Ectodermal cell (in vitro differentiated cells): ENCODE measurements around the gene PRSS27.
"Not testable (repeated sequence)": the region's sequence is repeated elsewhere in the genome, so short reads cannot be mapped to it uniquely, and the experiment has no call there.

Experiments
- H3K27ac ChIP-seq: 2 replicates; pipeline ENCODE4 v1.7.0; 2013; ENCODE audit warnings: mild to moderate bottlenecking, low read depth, low read length; ENCODE audit not compliant: insufficient read depth, poor library complexity, severe bottlenecking
- H3K27me3 ChIP-seq: 2 replicates; pipeline ENCODE4 v1.7.0; 2013; ENCODE audit warnings: mild to moderate bottlenecking, low read length; ENCODE audit not compliant: insufficient read depth, control insufficient read depth, poor library complexity, severe bottlenecking
- H3K36me3 ChIP-seq: one replicate; pipeline ENCODE4 v1.7.0; 2013; ENCODE audit warnings: low read length; ENCODE audit not compliant: control insufficient read depth, insufficient read depth
- H3K4me1 ChIP-seq: one replicate; pipeline ENCODE4 v1.7.0; 2013; ENCODE audit warnings: low read length; ENCODE audit not compliant: control insufficient read depth, insufficient read depth
- H3K4me3 ChIP-seq: 2 replicates; pipeline ENCODE4 v1.7.0; 2013; ENCODE audit warnings: low read depth, low read length, control low read depth; ENCODE audit not compliant: insufficient read depth
- H3K9me3 ChIP-seq: 2 replicates; pipeline ENCODE4 v1.7.0; 2013; ENCODE audit warnings: mild to moderate bottlenecking, low read length, moderate library complexity; ENCODE audit not compliant: control insufficient read depth
- WGBS, 2 experiments: methylation state at CpG; one replicate each; pipeline ENCODE4 v1.1.7; 2013; ENCODE audit warnings: missing lambda C conversion rate in 2 of 2; 5-methylcytosine and 5-hydroxymethylcytosine counted together

The PRSS27 gene

DNA sequence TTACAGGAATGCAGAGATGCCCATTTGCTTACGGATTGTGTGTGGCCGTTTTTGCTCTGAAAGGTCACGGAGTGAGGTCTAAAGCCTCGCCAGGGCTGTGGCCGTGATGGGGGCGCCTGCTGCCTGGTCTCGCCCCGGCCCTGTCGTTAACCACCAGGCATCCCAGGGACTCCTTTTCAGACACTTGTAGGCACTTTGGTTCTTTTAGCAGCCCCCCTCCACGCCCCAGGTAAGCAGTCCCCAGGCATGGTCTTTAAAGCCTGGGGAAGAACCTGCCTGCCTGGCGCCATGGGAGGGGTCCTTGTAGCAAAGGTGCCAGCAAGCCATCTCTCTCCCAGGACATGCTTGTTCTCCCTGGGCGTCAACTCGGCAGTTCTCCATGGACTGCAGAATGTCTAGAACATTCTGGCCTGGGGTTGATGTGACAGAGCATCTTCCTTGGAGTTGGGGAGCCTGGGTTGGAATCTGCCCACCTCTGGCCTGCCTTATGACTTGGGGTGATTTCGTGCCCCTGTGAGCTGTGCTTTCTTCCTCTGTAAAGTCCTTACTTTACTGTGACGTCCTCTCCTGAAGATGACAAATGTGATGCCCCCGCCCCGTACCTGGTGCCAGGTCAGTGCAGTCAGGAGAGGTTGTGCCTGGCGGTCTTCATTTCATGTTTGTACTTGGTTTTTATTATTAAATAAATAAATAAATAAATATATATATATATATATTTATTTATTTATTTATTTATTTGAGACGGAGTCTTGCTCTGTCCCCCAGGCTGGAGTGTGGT is 32.3 kb downstream of the PRSS27 start:
- H3K4me3 ChIP-seq, result no peak overlapping the region
- H3K36me3 ChIP-seq, result no peaks in the 10 kb centered on the region
- H3K9me3 ChIP-seq, result no peaks in the 10 kb centered on the region
- H3K27me3 ChIP-seq, result no peaks in the 10 kb centered on the region
- H3K4me1 ChIP-seq, result peaks cover 5% of the 10 kb centered on the region
- no peak overlapping the region for H3K27ac ChIP-seq
- WGBS, 2 experiments, result 94 to 95% methylated on average over 17 to 18 of the region's 19 CpGs

DNA sequence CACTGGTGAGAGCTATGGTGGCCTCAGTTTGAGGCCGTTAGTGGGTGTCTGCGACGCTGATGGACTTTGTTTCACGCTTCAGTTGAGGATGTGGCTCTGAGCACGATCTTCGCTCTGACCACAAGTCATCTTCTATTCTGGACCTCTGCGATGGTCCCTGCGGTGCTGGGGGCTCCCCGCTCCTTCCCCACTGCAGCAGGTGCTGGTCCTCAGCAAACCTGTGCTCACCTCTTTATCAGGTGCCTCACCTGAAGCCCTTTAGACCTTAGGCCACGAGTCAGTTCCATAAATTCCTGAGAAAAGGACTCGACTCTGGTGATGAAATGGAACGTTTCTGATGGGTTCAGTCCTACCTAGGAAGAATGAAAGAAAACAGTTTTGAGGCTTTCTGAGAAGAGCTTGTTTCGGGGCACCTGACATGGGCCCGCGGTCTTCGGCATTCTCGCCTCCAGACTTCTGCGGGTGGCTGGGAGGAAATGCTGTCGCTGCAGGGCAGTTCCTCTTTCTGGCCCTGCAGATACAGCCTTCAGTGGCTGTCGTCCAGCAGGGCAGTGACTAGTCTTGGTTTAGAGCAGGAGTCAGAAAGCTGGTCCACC is 33.0 kb downstream of the PRSS27 start:
- Histone ChIP-seq H3K36me3 (no peaks in the 10 kb centered on the region), H3K27ac (no peak overlapping the region), H3K27me3 (no peaks in the 10 kb centered on the region), H3K4me3 (no peak overlapping the region), H3K9me3 (no peaks in the 10 kb centered on the region), H3K4me1 (no peaks in the 10 kb centered on the region)
- 94 to 95% methylated on average over 20 of the region's 20 CpGs for WGBS, 2 experiments

DNA sequence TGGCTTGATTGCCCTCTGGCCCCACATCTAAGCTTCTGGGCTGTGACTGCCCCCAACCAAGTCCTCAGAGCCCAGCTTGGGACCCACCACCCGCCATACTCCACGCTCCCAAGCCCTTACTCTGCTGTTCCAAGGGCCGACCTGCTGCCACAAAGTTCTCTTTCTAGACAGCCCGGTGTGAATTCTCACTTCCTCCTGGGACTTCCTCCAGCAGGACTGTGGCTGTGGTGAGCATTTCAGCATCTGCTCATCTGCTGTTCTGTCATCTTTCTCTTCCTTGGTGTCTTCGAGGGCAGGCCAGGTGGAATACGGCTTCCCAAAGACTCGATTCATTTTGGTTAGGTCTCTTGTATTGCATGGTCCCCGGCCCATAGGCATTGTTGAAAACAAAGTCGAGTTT is 33.9 kb downstream of the PRSS27 start:
- no CpG with 5 or more reads among the region's 9 CpGs for WGBS, 2 experiments
- H3K27ac ChIP-seq, H3K36me3 ChIP-seq, H3K4me3 ChIP-seq, H3K4me1 ChIP-seq, H3K27me3 ChIP-seq, H3K9me3 ChIP-seq: not testable (repeated sequence)

DNA sequence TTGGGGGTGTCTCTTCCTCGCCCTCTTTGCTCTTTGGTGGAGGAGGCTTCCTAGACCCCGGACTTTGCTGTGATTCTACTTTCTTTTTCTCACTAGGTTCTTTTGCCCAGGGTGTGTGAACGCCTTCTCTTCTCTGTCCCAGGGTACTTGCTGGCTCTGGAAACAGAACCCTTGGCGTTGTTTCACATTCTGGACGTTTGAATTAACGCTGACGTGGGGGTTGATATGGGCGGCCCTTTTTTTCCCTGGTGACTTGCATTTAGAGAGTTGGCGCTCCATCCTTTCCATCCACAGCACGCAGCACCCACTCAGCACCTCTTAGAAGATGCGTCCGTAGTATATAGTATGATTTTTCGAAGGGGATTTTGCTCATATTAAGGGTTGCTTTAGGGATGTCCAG is 37.0 kb downstream of the PRSS27 start:
- H3K4me3 ChIP-seq, result peak overlapping the region; percentile 99
- 3 to 13% methylated on average over 7 to 13 of the region's 13 CpGs for WGBS, 2 experiments
- not testable (repeated sequence) for H3K27me3 ChIP-seq, H3K27ac ChIP-seq, H3K36me3 ChIP-seq, H3K9me3 ChIP-seq, H3K4me1 ChIP-seq

DNA sequence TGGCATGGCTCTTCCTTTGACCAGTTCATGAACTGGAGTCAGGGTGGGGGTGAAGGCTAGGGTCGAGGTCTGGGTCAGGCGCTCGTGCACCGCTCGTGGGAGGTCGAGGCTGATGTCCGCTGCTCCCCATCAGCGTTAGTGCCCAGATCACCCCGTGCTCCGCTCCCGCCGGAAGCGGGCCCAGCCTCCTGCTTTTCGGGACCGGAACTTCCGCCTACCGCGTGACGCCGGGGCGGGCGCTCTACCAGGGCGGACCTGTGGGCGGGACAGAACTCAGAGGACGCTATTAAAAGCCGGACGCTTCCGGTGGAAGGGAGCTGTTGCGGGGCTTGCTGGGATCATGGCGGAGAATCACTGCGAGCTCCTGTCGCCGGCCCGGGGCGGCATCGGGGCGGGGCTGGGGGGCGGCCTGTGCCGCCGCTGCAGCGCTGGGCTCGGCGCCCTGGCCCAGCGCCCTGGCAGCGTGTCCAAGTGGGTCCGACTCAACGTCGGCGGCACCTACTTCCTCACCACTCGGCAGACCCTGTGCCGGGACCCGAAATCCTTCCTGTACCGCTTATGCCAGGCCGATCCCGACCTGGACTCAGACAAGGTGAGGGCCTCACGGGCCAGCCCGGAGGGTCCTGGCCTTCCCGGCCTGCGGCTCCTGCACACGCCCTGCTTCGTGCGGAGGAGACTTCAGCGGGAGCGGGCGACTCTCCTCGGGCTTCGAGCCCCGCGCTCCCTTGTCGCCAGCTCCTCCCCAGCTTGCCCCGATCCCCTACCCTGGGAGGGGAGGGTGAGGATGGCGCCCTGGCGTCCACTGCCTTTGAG is 37.6 kb downstream of the PRSS27 start, which contains the start of gene KCTD5:
KCTD5 (plus strand) TSS at position 315 of the 813 bp plus-strand sequence; CDS start at position 341, 26 bp downstream.
- WGBS, 2 experiments, result 0% methylated on average over 73 of the region's 73 CpGs
- Histone ChIP-seq H3K4me1 (peaks cover 3% of the 10 kb centered on the region), H3K27ac (no peak within 1 kb of the TSS), H3K9me3 (no peaks in the 10 kb centered on the region), H3K27me3 (no peaks in the 10 kb centered on the region), H3K4me3 (peak within 1 kb of the TSS; percentile 99), H3K36me3 (no peaks in the 10 kb centered on the region)

DNA sequence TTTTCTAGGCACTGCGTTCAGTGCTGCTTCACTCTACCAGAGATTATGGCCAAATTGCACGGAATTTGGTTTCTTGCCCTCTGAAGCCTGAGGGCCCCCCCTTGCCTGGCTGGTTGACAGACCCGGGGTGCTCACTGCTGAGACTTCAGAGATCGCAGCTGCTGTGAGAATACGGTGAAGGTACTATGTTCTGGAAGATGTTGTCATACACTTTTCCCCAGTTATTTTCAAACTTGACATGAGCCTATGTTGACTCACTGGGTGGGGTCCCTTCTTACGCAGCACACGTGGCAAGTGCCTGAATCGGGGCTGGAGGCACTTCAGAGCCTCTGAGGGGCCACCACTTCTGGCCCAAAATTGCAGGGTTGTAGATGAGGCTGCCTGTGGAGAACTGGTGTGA is 39.7 kb downstream of the PRSS27 start:
- WGBS, 2 experiments, result 94 to 100% methylated on average over 6 to 7 of the region's 8 CpGs
- H3K4me1 ChIP-seq, H3K9me3 ChIP-seq, H3K27me3 ChIP-seq, H3K36me3 ChIP-seq, H3K27ac ChIP-seq, H3K4me3 ChIP-seq: not testable (repeated sequence)

DNA sequence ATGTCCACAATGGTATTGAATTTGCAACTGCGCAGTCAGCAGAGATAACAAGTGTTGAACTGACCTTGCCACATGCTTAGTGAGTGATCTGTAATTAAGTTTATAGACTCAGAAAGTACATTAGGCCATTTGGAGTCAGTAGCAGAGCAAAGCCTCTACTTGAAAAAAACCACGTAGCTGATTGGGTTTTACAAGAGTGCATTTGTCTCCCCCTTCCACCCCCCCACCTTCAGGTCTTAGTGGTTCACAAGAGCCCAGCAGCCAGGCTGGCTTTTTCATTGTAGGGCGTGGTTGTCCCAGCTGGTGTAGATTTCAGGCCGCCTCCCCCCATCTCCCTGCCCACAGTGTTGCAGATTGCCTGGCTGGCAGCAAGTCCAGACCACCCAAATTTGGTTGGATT is 40.1 kb downstream of the PRSS27 start:
- not testable (repeated sequence) for H3K36me3 ChIP-seq, H3K4me1 ChIP-seq, H3K27me3 ChIP-seq, H3K27ac ChIP-seq, H3K4me3 ChIP-seq, H3K9me3 ChIP-seq
- WGBS, 2 experiments, result 83 to 88% methylated on average over 4 of the region's 4 CpGs

DNA sequence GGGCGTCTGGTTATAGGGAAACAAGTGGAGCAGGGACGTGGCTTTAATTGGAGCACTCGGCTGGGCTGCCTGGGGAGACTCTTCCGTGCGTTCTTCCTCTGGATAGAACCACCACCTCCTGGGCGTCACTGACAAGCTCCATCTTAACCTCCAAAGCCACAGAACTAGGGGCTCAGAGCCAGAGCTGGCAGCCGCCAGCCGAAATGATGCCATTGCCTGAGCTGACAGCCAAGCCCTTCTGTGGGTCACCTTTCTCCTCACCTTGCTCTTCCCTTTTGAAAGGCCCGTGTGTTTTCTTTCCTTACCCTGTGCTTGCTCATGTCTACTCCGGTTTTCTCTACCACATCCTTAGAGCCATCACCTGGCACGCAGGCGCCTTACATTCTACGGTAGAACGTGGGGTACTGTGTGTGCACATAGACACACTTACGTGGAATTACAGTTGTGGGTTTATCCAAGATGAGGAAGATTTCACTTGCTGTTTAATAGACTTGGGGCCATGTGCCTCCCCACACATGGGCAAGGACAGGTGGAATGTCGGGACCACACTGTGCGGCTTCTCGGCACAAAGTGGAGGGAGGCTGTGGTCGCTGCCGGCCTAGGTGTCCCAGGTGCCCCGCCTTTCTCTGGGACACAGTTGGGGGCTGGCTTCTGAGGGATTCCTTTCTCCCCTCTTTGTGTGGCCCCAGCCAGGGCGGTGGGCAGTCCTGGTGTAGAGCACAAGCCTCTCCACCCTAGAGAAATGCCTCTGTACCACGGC is 41.6 kb downstream of the PRSS27 start:
- H3K27ac ChIP-seq, H3K27me3 ChIP-seq, H3K36me3 ChIP-seq, H3K9me3 ChIP-seq, H3K4me3 ChIP-seq, H3K4me1 ChIP-seq: not testable (repeated sequence)
- 93 to 96% methylated on average over 4 to 12 of the region's 23 CpGs for WGBS, 2 experiments

DNA sequence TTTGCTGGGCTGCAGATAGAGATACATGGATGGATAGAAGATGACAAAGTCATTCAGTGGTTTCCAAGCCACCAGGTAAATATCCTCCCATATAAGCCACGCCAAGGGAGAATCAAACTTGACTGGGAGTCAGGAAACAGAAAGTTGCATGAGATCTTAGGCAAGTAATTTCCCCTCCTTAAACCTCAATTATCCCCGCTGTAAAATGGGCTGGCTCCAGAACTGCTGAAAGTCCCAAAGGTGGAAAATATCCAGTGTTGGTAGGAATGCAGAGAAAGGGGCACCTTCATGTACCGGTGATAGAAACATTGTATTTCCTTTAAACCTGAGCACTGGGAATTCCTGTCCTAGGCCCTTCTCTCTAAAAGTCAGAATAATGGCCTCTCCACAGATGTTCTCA is 43.1 kb downstream of the PRSS27 start:
- not testable (repeated sequence) for H3K36me3 ChIP-seq, H3K27me3 ChIP-seq, H3K4me1 ChIP-seq, H3K4me3 ChIP-seq, H3K27ac ChIP-seq, H3K9me3 ChIP-seq
- WGBS, 2 experiments, result 91 to 98% methylated on average over 3 of the region's 3 CpGs

DNA sequence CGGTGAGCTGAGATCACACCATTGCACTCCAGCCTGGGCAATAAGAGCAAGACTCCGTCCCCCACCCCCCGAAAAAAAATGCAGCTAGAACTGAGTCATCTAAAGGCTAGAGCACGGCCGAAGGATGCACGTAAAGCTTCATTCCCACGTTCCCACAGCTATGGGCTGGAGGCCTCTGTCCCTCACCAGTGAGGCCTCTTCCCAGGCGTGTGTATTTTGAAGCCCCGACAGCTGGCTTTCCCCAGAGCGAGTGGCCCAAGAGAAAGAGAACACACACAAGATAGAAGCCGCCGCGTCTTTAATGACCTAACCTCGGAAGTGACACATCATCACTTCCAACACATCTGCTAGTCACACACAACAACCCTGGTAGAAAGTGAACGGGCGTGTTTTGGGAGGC is 44.3 kb downstream of the PRSS27 start:
- no peaks in the 10 kb centered on the region for H3K9me3 ChIP-seq
- whole genome bisulfite sequencing, 2 experiments, result 84 to 90% methylated on average over 16 of the region's 16 CpGs

More for the DNA sequence above, 44.3 kb downstream of the PRSS27 start:
- Histone ChIP-seq H3K27ac (no peak overlapping the region), H3K4me1 (no peaks in the 10 kb centered on the region), H3K4me3 (no peak overlapping the region), H3K36me3 (no peaks in the 10 kb centered on the region), H3K27me3 (no peaks in the 10 kb centered on the region)
